Naive thymus-derived CD8-positive, alpha-beta T cell (primary cell): ENCODE results near the gene DOCK3. TPM values are rescaled to one million over a fixed set of nuclear protein-coding genes. Genes with fewer than 3 reads are reported as not detected.
A peak's percentile ranks its signal among the peaks of the same experiment; 100 is the strongest.
"Not testable (repeated sequence)": the region's sequence is repeated elsewhere in the genome, so short reads cannot be mapped to it uniquely, and the experiment has no call there.

ENCODE experiments used
- ATAC-seq, 2 donors: fragments of 150-1000 bp; cut with Tn5 transposase in 1 of 2; sonication (Bioruptor Pico), chemical (Tn5 transposase) in 1 of 2; 1 replicate in 1 of 2; 2 replicates in 1 of 2; pipeline ENCODE4 v1.10.0; 2021; ENCODE audit warnings: mild to moderate bottlenecking in 2 of 2, moderate library complexity in 2 of 2
- POLR2A ChIA-PET: fragments of 350-600 bp; sonication (Branson Sonifier 250); formaldehyde crosslinking; loops from one replicate; lab custom pipeline; 2021; ENCODE audit warnings: antibody characterized with exemption; lab: Charles Lee
- DNase-seq, 10 donors: peaks; one replicate each; pipeline versions ENCODE4 v3.0.0 to v3.0.0-alpha.2; 2020 to 2022
- H3K27ac Mint-ChIP-seq, 10 donors: one replicate each; pipeline ENCODE4 v1.8.0; 2020 to 2022; ENCODE audit warnings: mild to moderate bottlenecking in 10 of 10, mixed read lengths in 10 of 10, moderate library complexity in 4 of 10, inconsistent platforms in 1 of 10
- H3K27me3 Mint-ChIP-seq, 5 donors: one replicate each; pipeline ENCODE4 v1.8.0; 2021 to 2022; ENCODE audit warnings: mixed read lengths in 5 of 5
- H3K36me3 Mint-ChIP-seq, 3 donors: one replicate each; pipeline ENCODE4 v1.8.0; 2020 to 2022; ENCODE audit warnings: mixed read lengths in 3 of 3, mild to moderate bottlenecking in 2 of 3, inconsistent platforms in 1 of 3
- H3K4me1 Mint-ChIP-seq, 4 donors: one replicate each; pipeline ENCODE4 v1.8.0; 2021 to 2022; ENCODE audit warnings: mixed read lengths in 4 of 4
- H3K4me3 Mint-ChIP-seq, 10 donors: one replicate each; pipeline ENCODE4 v1.8.0; 2020 to 2022; ENCODE audit warnings: mild to moderate bottlenecking in 10 of 10, mixed read lengths in 10 of 10, moderate library complexity in 6 of 10, inconsistent platforms in 1 of 10
- H3K9me3 Mint-ChIP-seq, 9 donors: one replicate each; pipeline ENCODE4 v1.8.0; 2020 to 2022; ENCODE audit warnings: mixed read lengths in 9 of 9, mild to moderate bottlenecking in 3 of 9, inconsistent platforms in 1 of 9, moderate library complexity in 1 of 9
- polyA plus RNA-seq, 3 donors: library from polyadenylated mRNA; unstranded; fragments of 300-500 nt; fragmentation: Illumina TruSeq; gene quantifications; one replicate each; pipeline ENCODE4 v1.2.3, GENCODE V29; 2021
- total RNA-seq, 8 experiments: library from RNA in 2 of 8; stranded (reverse) in 2 of 8; gene quantifications; one replicate each; pipeline ENCODE4 v1.2.3 and lab custom pipeline; 2021 to 2026

The DOCK3 gene
- total and polyA plus RNA-seq, 5 experiments from 2014 or later, result 0.14 to 1.9 (median 0.63) TPM

DNA sequence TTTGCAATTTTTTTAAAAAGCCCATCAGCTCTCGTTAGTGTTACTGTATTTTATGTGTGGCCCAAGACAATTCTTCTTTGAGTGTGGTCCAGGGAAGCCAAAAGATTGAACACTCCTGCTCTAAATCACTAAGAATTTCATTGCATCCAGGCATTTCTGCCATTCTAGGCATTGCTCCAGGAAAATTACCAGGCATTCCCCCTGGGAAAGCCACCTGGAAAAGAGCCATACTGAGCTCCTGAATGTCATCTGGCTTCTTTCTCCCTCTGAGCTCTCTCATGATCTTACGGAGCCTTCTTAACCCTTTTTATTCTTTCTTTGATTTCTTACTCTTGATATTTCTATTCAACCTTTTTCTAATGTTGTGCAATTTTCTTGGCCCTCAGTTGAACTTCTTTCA lies 202.2 kb downstream of the DOCK3 start:
- ATAC-seq (no peak), DNase-seq (no peak)
- H3K36me3 Mint-ChIP-seq, result peaks cover under 1 to 7% (median 5%) of the 10 kb centered on the region in 3 donors
- H3K9me3 Mint-ChIP-seq, result peaks cover 0 to 14% (median 5%) of the 10 kb centered on the region in 9 donors
- POLR2A ChIA-PET, result no interaction called here
- peaks cover 0 to 3% (median 0%) of the 10 kb centered on the region in 4 donors for H3K4me1 Mint-ChIP-seq
- H3K4me3 Mint-ChIP-seq, result no peak overlapping the region
- H3K27ac Mint-ChIP-seq, result peak overlapping the region in 1 of 10 donors; percentile 46
- peaks cover 5 to 46% (median 15%) of the 10 kb centered on the region in 5 donors for H3K27me3 Mint-ChIP-seq

DNA sequence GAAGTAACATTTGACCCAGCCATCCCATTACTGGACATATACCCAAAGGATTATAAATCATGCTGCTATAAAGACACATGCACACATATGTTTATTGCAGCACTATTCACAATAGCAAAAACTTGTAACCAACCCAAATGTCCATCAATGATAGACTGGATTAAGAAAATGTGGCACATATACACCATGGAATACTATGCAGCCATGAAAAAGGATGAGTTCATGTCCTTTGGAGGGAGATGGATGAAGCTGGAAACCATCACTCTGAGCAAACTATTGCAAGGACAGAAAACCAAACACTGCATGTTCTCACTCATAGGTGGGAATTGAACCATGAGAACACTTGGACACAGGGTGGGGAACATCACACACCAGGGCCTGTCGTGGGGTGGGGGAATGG lies 208.0 kb downstream of the DOCK3 start:
- H3K36me3 Mint-ChIP-seq, ATAC-seq, POLR2A ChIA-PET, H3K4me1 Mint-ChIP-seq, H3K4me3 Mint-ChIP-seq, H3K27ac Mint-ChIP-seq, DNase-seq: not testable (repeated sequence)
- Mint-ChIP-seq H3K27me3 (peaks cover 5 to 10% (median 9%) of the 10 kb centered on the region in 5 donors), H3K9me3 (peaks cover 0 to 17% (median 2%) of the 10 kb centered on the region in 9 donors)

DNA sequence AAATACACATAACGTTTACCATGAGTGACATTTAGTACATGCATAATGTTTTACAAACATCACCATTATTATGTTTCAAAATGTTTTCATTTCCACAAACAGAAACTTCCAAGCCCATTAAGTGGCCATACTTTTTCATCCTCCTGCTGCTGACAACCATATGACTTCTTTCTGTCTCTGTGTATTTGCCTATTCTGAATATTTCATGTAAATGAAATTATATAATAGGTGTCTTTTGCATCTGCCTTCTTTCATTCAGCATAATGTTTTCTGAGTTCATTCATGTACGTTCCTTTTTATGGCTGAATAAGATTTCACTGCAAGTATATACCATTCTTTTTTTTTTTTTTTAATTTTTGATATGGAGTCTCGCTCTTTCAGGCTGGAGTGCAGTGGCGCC lies 209.0 kb downstream of the DOCK3 start:
- Mint-ChIP-seq H3K36me3 (no peaks in the 10 kb centered on the region), H3K4me1 (no peaks in the 10 kb centered on the region), H3K27ac (no peak overlapping the region), H3K9me3 (peaks cover 0 to 17% (median 2%) of the 10 kb centered on the region in 9 donors), H3K27me3 (peaks cover 0 to 7% (median 3%) of the 10 kb centered on the region in 5 donors), H3K4me3 (no peak overlapping the region)
- DNase-seq (no peak), ATAC-seq (no peak)
- POLR2A ChIA-PET, result no interaction called here

DNA sequence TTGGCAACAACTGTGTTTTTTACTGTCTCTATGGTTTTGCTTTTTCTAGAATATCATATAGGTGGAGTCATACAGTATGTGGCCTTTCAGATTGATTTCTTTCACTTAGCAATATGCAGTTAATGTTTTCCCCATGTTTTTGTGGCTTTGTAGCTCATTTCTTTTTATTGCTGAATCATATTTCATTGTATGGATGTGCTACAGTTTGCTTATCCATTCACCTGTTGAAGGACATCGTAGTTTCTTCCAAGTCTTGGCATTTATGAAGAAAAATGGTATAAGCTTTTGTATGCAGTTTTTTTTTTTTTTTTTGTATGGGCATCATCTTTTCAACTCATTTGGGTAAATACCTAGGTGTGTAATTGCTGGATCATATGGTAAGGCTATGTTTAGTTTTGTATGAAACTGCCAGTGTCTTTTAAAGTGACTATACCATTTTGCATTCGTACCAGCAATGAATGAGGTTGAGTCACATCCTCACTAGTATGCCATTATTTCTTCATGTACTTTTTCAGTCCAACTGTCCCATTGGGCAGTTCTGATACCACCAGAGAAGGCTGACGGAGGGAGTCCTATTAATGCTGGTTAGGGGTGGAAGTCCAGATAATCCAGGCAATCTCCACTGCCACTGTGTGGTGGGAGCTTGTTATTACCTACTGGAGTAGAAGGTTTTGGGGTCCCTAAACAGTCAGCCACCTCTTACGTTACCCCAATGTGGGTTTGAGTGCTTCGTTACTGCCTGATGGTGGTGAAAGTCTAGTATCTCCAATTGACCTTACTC lies 210.5 kb downstream of the DOCK3 start:
- Mint-ChIP-seq H3K4me1 (no peaks in the 10 kb centered on the region), H3K27me3 (peaks cover 0 to 4% (median 0%) of the 10 kb centered on the region in 5 donors), H3K36me3 (no peaks in the 10 kb centered on the region), H3K9me3 (peaks cover 0 to 12% (median 2%) of the 10 kb centered on the region in 9 donors), H3K27ac (no peak overlapping the region), H3K4me3 (no peak overlapping the region)
- no peak for ATAC-seq
- POLR2A ChIA-PET, result no interaction called here
- DNase-seq, result no peak

DNA sequence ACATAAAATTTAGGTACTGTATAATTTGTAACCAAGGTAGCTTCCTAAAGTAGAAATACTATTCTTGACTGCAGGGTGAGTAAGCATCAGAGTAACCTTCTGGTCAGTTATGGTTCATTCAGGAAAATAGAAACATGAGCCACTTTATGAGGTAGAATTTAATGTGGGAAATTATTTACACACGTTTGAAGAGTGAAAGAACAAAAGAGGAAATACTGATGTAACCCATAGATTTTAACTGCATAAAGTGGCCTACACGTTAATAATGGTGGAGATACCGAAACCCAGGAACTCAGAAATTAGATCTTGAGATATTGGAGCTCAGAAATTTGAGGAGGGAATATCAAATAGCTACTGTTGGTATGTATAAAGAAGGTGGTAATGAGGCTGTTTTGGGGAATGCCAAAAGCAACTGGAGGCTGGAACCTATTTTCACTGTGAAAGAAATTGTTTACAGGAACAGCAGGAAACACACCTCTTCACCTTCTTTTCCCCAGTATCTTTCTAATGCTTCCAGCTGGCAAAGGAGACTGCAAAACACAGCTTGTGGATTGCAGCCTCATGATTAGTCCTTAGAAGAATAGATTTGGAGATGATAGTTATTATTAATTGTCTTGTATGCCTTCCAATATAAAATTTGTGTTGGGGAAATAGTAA lies 216.1 kb downstream of the DOCK3 start:
- Mint-ChIP-seq H3K27ac (no peak overlapping the region), H3K36me3 (peaks cover 0 to 36% (median 25%) of the 10 kb centered on the region in 3 donors), H3K27me3 (peaks cover 0 to 4% (median 1%) of the 10 kb centered on the region in 5 donors), H3K9me3 (peaks cover 6 to 45% (median 29%) of the 10 kb centered on the region in 9 donors), H3K4me3 (no peak overlapping the region), H3K4me1 (no peaks in the 10 kb centered on the region)
- POLR2A ChIA-PET, result no interaction called here
- ATAC-seq (no peak), DNase-seq (no peak)

DNA sequence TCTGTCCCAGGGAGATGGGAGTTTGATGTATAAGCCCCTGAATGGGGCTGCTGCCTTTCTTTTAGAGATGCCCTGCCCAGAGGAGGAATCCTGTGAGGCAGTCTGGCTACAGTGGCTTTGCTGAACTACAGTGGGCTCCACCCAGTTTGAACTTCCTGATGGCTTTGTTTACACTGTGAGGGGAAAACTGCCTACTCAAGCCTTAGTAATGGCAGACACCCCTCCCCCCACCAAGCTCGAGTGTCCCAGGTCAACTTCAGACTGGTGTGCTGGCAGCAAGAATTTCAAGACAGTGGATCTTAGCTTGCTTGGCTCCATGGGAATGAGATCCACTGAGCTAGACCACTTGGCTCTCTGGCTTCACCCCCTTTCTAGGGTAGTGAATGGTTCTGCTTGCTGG lies 226.4 kb downstream of the DOCK3 start:
- H3K4me3 Mint-ChIP-seq, ATAC-seq, H3K36me3 Mint-ChIP-seq, POLR2A ChIA-PET, H3K27ac Mint-ChIP-seq, H3K4me1 Mint-ChIP-seq, DNase-seq: not testable (repeated sequence)
- H3K9me3 Mint-ChIP-seq, result peaks cover 0 to 17% (median 0%) of the 10 kb centered on the region in 9 donors
- H3K27me3 Mint-ChIP-seq, result peaks cover 0 to 18% (median 6%) of the 10 kb centered on the region in 5 donors

DNA sequence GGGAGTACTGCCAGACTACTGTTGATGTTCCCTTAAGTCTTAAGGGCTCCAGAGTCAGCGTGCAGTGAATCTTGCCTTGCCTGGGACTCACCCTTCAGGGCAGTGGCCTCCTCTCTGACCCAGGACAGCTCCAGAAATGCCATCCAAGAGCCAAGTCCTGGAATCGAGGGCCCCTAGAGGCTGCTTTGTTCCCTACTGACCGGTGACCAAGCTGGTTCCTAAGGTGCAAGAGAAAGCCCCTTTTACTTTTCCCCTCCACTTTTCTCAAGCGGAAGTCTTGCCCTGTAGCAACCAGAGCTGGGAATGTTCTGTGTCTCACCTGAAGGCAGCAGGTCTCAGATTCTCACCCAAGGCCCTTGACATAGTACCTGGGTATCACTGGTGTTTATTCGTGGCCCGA lies 238.0 kb downstream of the DOCK3 start:
- H3K9me3 Mint-ChIP-seq, result peaks cover 0 to 15% (median 9%) of the 10 kb centered on the region in 9 donors
- ATAC-seq (no peak), DNase-seq (no peak)
- POLR2A ChIA-PET, result no interaction called here
- H3K27me3 Mint-ChIP-seq, result peaks cover 4 to 42% (median 10%) of the 10 kb centered on the region in 5 donors
- no peak overlapping the region for H3K4me3 Mint-ChIP-seq
- H3K36me3 Mint-ChIP-seq, result peaks cover 0 to 21% (median 10%) of the 10 kb centered on the region in 3 donors
- H3K27ac Mint-ChIP-seq, result no peak overlapping the region
- peaks cover 0 to 4% (median 0%) of the 10 kb centered on the region in 4 donors for H3K4me1 Mint-ChIP-seq

DNA sequence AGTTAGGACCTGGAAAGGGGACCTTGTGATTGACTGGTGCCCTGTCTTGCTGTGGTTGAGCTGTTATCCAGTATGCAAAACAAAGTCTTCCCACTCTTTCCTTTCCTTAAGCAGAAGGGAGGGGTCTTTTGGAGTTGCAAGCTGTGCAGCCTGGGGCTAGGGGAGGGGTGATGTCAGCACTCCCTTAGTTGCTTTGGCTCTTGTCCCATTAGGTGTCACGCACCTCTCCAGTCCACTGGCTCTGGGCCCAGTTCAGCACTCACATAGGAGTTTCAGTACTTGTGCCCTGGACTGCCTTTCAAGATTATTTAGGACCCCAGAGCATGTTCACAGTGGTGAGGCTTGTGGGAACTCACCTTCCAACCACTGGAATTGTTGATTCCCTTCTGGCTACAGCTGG lies 238.5 kb downstream of the DOCK3 start:
- peaks cover 4 to 37% (median 7%) of the 10 kb centered on the region in 5 donors for H3K27me3 Mint-ChIP-seq
- peaks cover 0 to 15% (median 4%) of the 10 kb centered on the region in 9 donors for H3K9me3 Mint-ChIP-seq
- H3K27ac Mint-ChIP-seq, result no peak overlapping the region
- no peak for ATAC-seq
- H3K36me3 Mint-ChIP-seq, result peaks cover 0 to 16% (median 8%) of the 10 kb centered on the region in 3 donors
- H3K4me1 Mint-ChIP-seq, result peaks cover 0 to 4% (median 0%) of the 10 kb centered on the region in 4 donors
- no peak overlapping the region for H3K4me3 Mint-ChIP-seq
- no peak for DNase-seq
- POLR2A ChIA-PET, result no interaction called here

DNA sequence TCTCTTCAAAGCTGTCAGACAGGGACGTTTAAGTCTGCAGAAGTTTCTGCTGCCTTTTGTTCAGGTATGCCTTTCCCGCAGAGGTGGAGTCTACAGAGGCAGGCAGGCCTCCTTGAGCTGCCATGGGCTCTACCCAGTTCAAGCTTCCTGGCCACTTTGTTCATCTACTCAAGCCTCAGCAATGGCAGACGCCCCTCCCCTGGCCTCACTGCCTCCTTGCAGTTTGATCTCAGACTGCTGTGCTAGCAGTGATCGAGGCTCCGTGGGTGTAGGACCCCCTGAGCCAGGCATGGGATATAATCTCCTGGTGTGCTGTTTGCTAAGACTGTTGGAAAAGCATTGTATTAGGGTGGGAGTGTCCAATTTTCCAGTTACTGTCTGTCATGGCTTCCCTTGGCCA lies 247.3 kb downstream of the DOCK3 start:
- ATAC-seq, DNase-seq, POLR2A ChIA-PET, H3K4me3 Mint-ChIP-seq, H3K27ac Mint-ChIP-seq: not testable (repeated sequence)
- Mint-ChIP-seq H3K27me3 (peaks cover 3 to 12% (median 7%) of the 10 kb centered on the region in 5 donors), H3K36me3 (peaks cover 3 to 14% (median 9%) of the 10 kb centered on the region in 3 donors), H3K4me1 (peaks cover 6 to 12% (median 9%) of the 10 kb centered on the region in 4 donors), H3K9me3 (peaks cover 0 to 39% (median 10%) of the 10 kb centered on the region in 9 donors)

DNA sequence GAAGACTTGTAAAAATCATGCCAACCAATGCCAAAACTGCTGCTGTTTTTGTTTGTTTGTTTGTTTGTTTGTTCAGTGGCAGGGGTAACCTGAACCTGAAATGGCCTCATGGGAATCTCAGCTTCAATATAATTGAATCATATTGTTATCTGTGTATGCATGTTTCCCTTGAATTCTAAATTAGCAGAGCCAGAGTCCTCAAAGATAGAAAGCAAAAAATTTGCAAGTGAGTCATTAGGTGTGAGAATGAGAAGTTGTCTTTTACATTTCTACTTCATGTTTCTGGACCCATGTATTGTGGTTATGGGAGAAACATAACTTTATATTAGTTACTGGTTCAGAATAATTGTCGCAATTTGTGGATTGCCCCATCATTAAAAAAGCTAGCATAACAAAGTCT lies 249.2 kb downstream of the DOCK3 start:
- POLR2A ChIA-PET, result no interaction called here
- H3K36me3 Mint-ChIP-seq, result peaks cover 3 to 13% (median 9%) of the 10 kb centered on the region in 3 donors
- no peak for ATAC-seq

DNA sequence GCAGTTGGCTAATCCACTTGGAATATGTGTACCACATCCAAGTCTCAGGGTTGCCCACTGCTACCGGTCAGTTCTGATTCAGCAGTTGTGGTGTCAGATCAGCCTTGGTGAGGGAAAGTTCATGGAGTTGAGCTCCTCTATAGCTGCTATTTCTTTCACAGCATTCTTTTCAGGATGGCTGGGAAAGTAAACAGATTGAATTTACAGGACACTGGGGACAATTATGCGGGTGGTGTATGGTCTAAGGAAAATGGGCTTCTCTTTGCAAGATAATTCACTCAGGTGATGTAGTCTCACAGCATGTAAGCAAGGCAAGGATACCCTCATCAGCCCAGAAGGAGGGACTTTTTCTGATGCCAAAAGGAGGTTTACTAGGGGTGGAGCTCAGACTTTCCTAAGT lies 249.9 kb downstream of the DOCK3 start:
- ATAC-seq (no peak), DNase-seq (no peak)
- Mint-ChIP-seq H3K27me3 (peaks cover 3 to 12% (median 7%) of the 10 kb centered on the region in 5 donors), H3K9me3 (peaks cover 0 to 17% (median 5%) of the 10 kb centered on the region in 9 donors), H3K36me3 (peaks cover 3 to 9% (median 8%) of the 10 kb centered on the region in 3 donors), H3K27ac (peak overlapping the region in 1 of 10 donors; percentile 9), H3K4me3 (no peak overlapping the region), H3K4me1 (peaks cover 6 to 18% (median 10%) of the 10 kb centered on the region in 4 donors)
- POLR2A ChIA-PET, result no interaction called here

More for the DNA sequence above, 249.2 kb downstream of the DOCK3 start:
- peaks cover 0 to 24% (median 9%) of the 10 kb centered on the region in 9 donors for H3K9me3 Mint-ChIP-seq
- H3K4me3 Mint-ChIP-seq, result no peak overlapping the region
- no peak overlapping the region for H3K27ac Mint-ChIP-seq
- peaks cover 6 to 15% (median 10%) of the 10 kb centered on the region in 4 donors for H3K4me1 Mint-ChIP-seq
- DNase-seq, result no peak
- peaks cover 3 to 12% (median 7%) of the 10 kb centered on the region in 5 donors for H3K27me3 Mint-ChIP-seq

DNA sequence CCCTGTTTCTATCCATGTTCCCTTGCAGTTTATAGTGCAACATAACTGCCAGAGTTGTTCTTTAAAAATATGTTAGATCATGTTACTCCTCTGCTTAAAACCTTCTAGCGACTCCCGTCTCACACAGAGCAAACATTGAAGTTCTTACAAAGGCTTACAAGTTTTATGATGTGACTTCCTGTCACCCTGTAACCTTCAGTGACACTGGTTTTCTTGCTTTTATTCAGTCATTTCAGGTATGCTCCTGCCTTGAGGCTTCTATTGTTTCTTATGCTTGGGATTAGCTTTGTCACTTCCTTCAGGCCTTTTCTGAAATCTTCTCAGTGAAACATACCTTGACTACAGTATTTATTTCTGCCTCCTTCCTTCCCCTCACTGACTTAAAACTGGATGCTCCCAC lies 252.1 kb downstream of the DOCK3 start:
- peaks cover 0 to 9% (median 4%) of the 10 kb centered on the region in 9 donors for H3K9me3 Mint-ChIP-seq
- H3K27me3 Mint-ChIP-seq, result peaks cover 0 to 12% (median 5%) of the 10 kb centered on the region in 5 donors
- DNase-seq, result peak in 1 of 10 donors; percentile 23
- H3K4me3 Mint-ChIP-seq, result no peak overlapping the region
- peak overlapping the region in 5 of 10 donors; percentile 18 to 75 (median 68) for H3K27ac Mint-ChIP-seq
- POLR2A ChIA-PET, result no interaction called here
- H3K4me1 Mint-ChIP-seq, result peaks cover 9 to 18% (median 10%) of the 10 kb centered on the region in 4 donors
- peak in 1 of 2 donors; percentile 66 for ATAC-seq
- peaks cover 3 to 9% (median 8%) of the 10 kb centered on the region in 3 donors for H3K36me3 Mint-ChIP-seq
